Bronchial epithelial cell (primary cell): ENCODE measurements around the gene NUP98. TPM values are rescaled to one million over a fixed set of nuclear protein-coding genes. Genes with fewer than 3 reads are reported as not detected.

Source experiments
- DNase-seq: peaks from one replicate; pipeline ENCODE4 v3.0.0-alpha.2; 2010; ENCODE audit warnings: low read depth
- FAIRE-seq: peaks from 2 replicates; lab custom pipeline; 2011; peaks lifted over from hg19 to GRCh38; lab: Jason Lieb, UNC
- H3K27me3 ChIP-seq: 2 replicates; pipeline ENCODE4 v1.5.1; 2011; ENCODE audit warnings: low read length; ENCODE audit not compliant: control insufficient read depth, insufficient read depth
- H3K36me3 ChIP-seq: 2 replicates; pipeline ENCODE4 v1.5.1; 2011; ENCODE audit warnings: low read length; ENCODE audit not compliant: control insufficient read depth, insufficient read depth
- H3K4me3 ChIP-seq: 2 replicates; pipeline ENCODE4 v1.5.1; 2011; ENCODE audit warnings: mild to moderate bottlenecking, low read depth, low read length, control low read depth
- total RNA-seq: library from RNA; depleted of rRNA; stranded (reverse); fragments of >200 nt; gene quantifications from 2 replicates; pipeline ENCODE4 v1.2.1, GENCODE V29; 2014
- TF ChIP-seq, protein P1 (sequence below): IDR thresholded peaks from 2 replicates; pipeline ENCODE4 v1.5.1; 2011; ENCODE audit warnings: mild to moderate bottlenecking, moderate library complexity, low read length, control low read depth, inconsistent platforms; ENCODE audit not compliant: insufficient read depth, severe bottlenecking

The NUP98 gene
- total RNA-seq, 1 donor from 2014 or later, result 59.8 TPM

DNA sequence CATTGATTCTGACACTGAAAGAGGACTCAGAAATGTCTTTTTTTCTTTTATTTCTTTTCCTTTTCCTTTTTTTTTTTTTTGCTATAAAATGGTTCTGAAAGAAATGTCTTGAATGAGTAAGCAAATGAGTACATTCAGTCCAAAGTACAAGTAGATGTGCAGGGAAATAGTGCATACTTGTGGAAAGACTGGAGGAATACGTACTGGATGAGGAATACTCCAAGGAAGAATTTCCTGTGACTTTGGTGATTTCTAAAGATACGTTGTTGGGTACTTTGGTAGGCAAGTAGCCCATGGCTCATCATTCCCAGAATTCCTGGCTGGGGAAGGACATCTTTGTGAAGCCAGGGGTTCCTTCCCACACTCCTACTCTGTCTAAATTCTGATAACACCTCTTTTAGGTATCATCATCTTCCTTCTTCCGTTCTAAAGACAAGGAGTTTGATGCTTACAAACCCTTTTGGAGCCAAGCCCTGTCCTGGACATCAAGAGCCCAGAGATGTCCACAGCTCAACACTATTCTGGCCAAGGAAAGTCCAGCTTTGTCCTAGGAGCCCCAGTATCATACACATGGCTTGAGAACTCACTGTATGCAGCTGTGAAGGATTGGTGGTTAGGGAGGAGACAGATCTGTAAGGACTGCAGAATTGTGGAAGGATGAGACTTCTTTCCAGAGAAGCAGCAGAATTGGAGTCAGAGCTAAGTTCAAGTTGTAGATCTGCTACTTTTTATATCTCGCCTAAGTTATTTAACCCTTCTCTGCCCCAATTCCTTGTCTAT is 4.8 kb upstream of the NUP98 start:
- no peaks in the 10 kb centered on the region for H3K36me3 ChIP-seq
- no peak overlapping the region for H3K4me3 ChIP-seq
- no peak for DNase-seq
- no peaks in the 10 kb centered on the region for H3K27me3 ChIP-seq
- TF ChIP-seq, protein P1, sequence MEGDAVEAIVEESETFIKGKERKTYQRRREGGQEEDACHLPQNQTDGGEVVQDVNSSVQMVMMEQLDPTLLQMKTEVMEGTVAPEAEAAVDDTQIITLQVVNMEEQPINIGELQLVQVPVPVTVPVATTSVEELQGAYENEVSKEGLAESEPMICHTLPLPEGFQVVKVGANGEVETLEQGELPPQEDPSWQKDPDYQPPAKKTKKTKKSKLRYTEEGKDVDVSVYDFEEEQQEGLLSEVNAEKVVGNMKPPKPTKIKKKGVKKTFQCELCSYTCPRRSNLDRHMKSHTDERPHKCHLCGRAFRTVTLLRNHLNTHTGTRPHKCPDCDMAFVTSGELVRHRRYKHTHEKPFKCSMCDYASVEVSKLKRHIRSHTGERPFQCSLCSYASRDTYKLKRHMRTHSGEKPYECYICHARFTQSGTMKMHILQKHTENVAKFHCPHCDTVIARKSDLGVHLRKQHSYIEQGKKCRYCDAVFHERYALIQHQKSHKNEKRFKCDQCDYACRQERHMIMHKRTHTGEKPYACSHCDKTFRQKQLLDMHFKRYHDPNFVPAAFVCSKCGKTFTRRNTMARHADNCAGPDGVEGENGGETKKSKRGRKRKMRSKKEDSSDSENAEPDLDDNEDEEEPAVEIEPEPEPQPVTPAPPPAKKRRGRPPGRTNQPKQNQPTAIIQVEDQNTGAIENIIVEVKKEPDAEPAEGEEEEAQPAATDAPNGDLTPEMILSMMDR, result no peak
- no peak for FAIRE-seq

DNA sequence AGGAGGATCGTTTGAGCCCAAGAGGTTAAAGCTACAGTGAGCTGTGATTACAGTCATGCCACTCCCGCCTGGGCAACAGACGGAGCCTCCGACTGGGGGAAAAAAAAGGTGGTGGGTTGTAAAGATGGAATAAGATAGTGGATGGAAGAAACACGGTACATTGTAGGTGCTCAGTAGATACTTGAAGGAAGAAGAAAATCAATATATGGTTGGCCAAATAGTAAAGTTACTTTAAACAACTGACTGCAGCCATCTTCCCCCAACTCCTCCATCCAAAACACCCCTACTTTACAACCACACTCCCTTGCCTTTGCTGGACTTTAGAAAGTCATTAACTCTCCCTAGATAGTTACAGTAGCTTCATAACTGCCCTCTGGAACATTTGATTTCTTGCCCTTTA is 2.5 kb upstream of the NUP98 start:
- DNase-seq (no peak), FAIRE-seq (no peak)
- Histone ChIP-seq H3K36me3 (no peaks in the 10 kb centered on the region), H3K4me3 (no peak overlapping the region), H3K27me3 (no peaks in the 10 kb centered on the region)
- TF ChIP-seq, protein P1, result no peak

DNA sequence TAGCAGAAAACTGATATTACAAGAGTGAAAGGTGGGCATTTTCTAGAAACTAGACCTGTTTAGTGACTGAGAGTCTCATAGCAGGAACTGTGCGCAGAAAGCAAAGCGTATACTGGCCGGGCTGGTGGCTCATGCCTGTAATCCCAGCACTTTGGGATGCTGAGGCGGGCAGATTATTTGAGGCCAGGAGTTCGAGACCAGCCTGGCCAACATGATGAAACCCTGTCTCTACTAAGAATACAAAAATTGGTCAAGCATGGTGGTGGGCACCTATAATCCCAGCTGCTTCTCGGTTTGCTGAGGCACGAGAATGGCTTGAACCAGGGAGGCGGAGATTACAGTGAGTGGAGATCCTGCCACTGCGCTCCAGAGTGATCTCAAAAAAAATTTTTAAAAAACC is 1.8 kb upstream of the NUP98 start:
- DNase-seq, result no peak
- no peaks in the 10 kb centered on the region for H3K27me3 ChIP-seq
- H3K4me3 ChIP-seq, result no peak overlapping the region
- TF ChIP-seq, protein P1, result no peak
- peaks cover 2% of the 10 kb centered on the region for H3K36me3 ChIP-seq
- no peak for FAIRE-seq

DNA sequence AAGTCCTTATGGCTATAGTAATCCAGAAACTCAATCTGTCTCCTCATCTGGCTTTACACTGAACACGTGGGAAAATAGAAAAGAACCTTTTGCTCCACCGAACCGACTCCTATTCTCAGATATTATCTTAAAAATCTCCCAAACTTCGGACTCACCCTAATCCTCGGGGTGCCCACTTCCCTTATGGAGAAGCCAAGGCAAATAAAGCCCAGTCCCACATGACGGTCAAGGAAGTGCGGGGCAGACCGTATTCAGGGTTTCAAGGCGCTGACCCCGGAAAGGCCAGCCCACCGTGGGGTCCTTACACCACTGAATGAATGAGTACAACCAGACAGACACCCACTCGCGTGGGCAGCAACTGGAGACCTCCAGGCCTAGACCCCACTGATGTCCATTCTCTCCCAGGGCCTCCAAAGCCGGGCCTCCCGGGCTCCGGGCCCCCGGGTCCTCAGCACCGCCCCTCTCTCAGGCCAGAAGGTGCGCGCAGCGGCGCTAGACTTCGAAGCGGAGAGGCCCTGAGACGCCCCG is 489 bp downstream of the NUP98 start:
- TF ChIP-seq, protein P1, result no peak
- DNase-seq, result peak; percentile 28
- H3K27me3 ChIP-seq, result no peaks in the 10 kb centered on the region
- FAIRE-seq, result no peak
- H3K4me3 ChIP-seq, result peak overlapping the region; percentile 98
- H3K36me3 ChIP-seq, result peaks cover 9% of the 10 kb centered on the region

DNA sequence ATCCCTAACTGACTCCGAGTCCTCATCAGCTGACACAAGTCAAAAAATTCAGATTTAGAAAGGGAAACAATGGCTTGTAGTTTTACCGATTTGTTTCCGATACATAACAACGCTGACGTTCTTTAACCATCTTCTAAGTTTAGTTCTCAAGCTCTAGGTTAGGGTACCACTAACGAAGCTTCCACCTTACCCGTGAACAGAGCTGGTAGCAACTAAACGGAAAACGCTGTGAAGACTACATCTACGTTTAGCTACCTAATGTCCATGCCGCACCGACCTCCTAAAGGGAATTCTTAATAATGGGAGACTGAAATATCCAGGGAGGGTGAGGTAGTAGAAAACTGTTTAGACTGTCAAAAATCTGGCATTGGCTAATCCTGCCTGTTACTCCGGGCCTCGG is 1.0 kb downstream of the NUP98 start:
- no peak for DNase-seq
- TF ChIP-seq, protein P1, result no peak
- FAIRE-seq, result no peak
- Histone ChIP-seq H3K4me3 (peak overlapping the region; percentile 98), H3K27me3 (no peaks in the 10 kb centered on the region), H3K36me3 (peaks cover 9% of the 10 kb centered on the region)
